Measurements from ENCODE around the gene PFKFB4. TPM values are rescaled to one million over a fixed set of nuclear protein-coding genes. Genes with fewer than 3 reads are reported as not detected.

PFKFB4 gene
- total RNA-seq, 1 donor from 2014 or later, result 19.2 TPM

- no peak for DNase-seq (ENCODE audit: low read depth, low spot score)
- Mint-ChIP-seq H3K27me3 (ENCODE audit: low read depth) (no peaks in the 10 kb centered on the region), H3K9me3 (no peaks in the 10 kb centered on the region), H3K4me1 (no peaks in the 10 kb centered on the region), H3K27ac (ENCODE audit: unreplicated experiment) (no peak overlapping the region), H3K36me3 (ENCODE audit: low read depth) (no peaks in the 10 kb centered on the region), H3K4me3 (no peak overlapping the region)
- TF ChIP-seq CTCF (conservative IDR thresholded peaks at IDR 0.05), result no peak
Observed at GRCh38 chr3:48571938-48572337, 15.3 kb upstream of the PFKFB4 start.

DNA sequence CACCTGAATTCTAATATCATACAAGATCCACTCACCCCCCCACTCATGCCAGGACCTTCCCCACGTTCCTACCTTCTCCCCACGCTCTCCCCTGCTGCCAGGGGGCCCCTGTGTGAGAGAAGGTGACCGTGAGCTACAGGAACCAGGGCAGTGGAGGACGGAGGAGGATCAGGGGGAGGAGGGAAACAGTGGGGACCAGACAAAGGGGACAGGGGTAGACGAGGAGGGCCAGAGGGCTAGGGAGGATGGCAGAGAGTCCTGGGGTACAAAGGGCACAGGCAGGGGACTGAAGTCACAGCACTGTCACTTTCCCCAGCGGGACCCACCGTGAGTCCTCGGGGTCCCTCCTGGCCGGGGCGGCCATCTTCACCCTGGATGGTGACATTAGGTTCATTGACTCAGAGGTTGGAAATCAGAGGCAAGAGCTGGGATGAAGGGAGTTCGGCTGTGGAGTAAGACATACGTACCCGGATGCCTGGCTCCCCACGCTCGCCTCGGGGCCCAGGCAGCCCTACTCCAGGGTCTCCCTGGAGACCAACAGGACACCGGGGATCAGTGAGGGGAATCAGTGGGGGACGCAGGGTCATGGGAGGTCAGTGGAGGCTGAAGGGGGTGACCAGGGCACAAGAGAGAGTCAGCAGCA, 13.3 kb upstream of the PFKFB4 start:
- no peaks in the 10 kb centered on the region for H3K9me3 Mint-ChIP-seq
- H3K36me3 Mint-ChIP-seq (ENCODE audit: low read depth), result no peaks in the 10 kb centered on the region
- TF ChIP-seq CTCF (conservative IDR thresholded peaks at IDR 0.05), result no peak
- no peak overlapping the region for H3K27ac Mint-ChIP-seq (ENCODE audit: unreplicated experiment)
- H3K4me1 Mint-ChIP-seq, result no peaks in the 10 kb centered on the region
- DNase-seq (ENCODE audit: low read depth, low spot score), result no peak
- no peaks in the 10 kb centered on the region for H3K27me3 Mint-ChIP-seq (ENCODE audit: low read depth)
- H3K4me3 Mint-ChIP-seq, result no peak overlapping the region

DNA sequence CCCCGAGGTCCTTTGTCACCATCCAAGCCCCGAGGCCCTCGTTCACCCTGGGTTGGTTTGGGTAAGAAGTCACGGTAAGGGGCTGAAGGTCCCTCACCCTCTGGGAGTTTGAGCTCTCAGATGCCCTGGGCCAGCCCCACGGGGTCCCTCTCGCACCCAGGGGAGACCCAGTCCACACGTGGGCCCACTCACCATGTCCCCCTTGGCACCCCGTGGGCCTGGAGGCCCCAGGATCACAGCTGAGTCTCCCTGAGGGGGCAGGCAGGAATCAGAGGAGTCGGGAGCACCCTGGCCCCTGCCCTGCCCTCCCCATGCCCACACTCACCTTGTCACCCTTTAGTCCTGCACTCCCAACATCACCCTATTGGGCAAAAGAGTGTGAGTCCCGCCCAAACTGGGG, 12.8 kb upstream of the PFKFB4 start:
- Mint-ChIP-seq H3K36me3 (ENCODE audit: low read depth) (no peaks in the 10 kb centered on the region), H3K9me3 (no peaks in the 10 kb centered on the region), H3K4me1 (no peaks in the 10 kb centered on the region), H3K27ac (ENCODE audit: unreplicated experiment) (no peak overlapping the region), H3K4me3 (no peak overlapping the region), H3K27me3 (ENCODE audit: low read depth) (no peaks in the 10 kb centered on the region)
- no peak for DNase-seq (ENCODE audit: low read depth, low spot score)
- TF ChIP-seq CTCF (conservative IDR thresholded peaks at IDR 0.05), result no peak

DNA sequence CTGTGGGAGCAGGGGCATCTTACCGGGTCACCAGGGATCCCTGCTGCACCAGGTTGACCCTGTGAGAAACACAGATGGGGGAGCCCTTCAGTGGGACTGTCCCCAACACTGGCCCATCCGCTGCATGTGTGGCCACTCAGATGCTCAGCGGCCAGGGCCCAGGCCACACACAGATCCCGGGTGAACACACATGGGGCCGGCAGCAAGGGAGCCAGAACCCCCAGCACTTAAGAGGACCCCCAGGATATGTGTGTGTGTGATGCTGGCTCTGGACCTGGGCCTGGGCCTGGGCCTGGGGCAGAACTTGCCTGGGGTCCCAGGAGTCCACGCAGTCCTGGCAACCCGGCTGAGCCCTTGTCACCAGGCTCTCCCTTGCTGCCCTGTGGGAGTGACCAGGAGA, 11.9 kb upstream of the PFKFB4 start:
- H3K27ac Mint-ChIP-seq (ENCODE audit: unreplicated experiment), result no peak overlapping the region
- H3K36me3 Mint-ChIP-seq (ENCODE audit: low read depth), result no peaks in the 10 kb centered on the region
- no peaks in the 10 kb centered on the region for H3K9me3 Mint-ChIP-seq
- H3K27me3 Mint-ChIP-seq (ENCODE audit: low read depth), result no peaks in the 10 kb centered on the region
- H3K4me1 Mint-ChIP-seq, result peaks cover 9% of the 10 kb centered on the region
- TF ChIP-seq CTCF (conservative IDR thresholded peaks at IDR 0.05), result no peak
- no peak overlapping the region for H3K4me3 Mint-ChIP-seq
- DNase-seq (ENCODE audit: low read depth, low spot score), result no peak

DNA sequence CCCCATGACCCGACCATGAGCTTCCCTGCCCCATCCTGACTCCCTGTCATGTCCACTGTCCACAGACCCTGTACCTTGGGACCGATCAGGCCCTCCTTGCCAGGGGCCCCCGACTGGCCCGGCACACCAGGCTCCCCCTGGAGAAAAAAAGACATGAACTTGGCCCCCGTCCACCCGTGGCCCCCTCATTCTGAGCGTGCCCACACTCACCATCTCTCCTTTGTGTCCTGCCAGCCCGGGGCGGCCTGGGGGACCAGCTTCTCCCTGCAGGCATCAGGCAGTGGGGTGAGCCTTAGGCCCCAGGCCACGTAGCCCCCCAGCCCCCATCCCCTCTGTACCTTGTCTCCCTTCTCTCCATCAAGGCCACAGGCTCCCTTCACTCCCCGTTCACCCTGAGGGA, 10.9 kb upstream of the PFKFB4 start:
- peaks cover 16% of the 10 kb centered on the region for H3K4me1 Mint-ChIP-seq
- no peak for DNase-seq (ENCODE audit: low read depth, low spot score)
- H3K27ac Mint-ChIP-seq (ENCODE audit: unreplicated experiment), result no peak overlapping the region
- no peaks in the 10 kb centered on the region for H3K36me3 Mint-ChIP-seq (ENCODE audit: low read depth)
- no peak for TF ChIP-seq CTCF (conservative IDR thresholded peaks at IDR 0.05)
- H3K4me3 Mint-ChIP-seq, result no peak overlapping the region
- H3K9me3 Mint-ChIP-seq, result no peaks in the 10 kb centered on the region
- no peaks in the 10 kb centered on the region for H3K27me3 Mint-ChIP-seq (ENCODE audit: low read depth)

All from neural crest cell (in vitro differentiated cells).